HG02970 (cell line): Measurements from ENCODE around the gene MRRF.

Experiments used
- ATAC-seq: cut with Tn5 transposase; IDR thresholded peaks from one replicate; pipeline ENCODE4 v1.9.1; 2021; ENCODE audit warnings: mild to moderate bottlenecking, moderate library complexity, moderate number of reproducible peaks; ENCODE audit not compliant: unreplicated experiment, low FRiP score

MRRF gene

GRCh38 chr9:122376796-122377195, 112.1 kb downstream of the MRRF start:
- ATAC-seq: no peak

GRCh38 chr9:122377241-122378164, 112.8 kb downstream of the MRRF start:
- no peak for ATAC-seq

GRCh38 chr9:122378236-122378635, 113.6 kb downstream of the MRRF start:
- ATAC-seq: no peak

GRCh38 chr9:122379340-122379739, 114.7 kb downstream of the MRRF start:
- no peak for ATAC-seq

GRCh38 chr9:122380293-122380692, 115.6 kb downstream of the MRRF start:
- no peak for ATAC-seq
